Neuronal stem cell (in vitro differentiated cells): Measurements from ENCODE around the gene NAPSA.

Source experiments
- DNase-seq: peaks from one replicate; pipeline ENCODE4 v3.0.0-alpha.2; 2013; ENCODE audit warnings: low spot score
- H2AFZ ChIP-seq: one replicate; pipeline ENCODE4 v1.6.1; 2013; ENCODE audit warnings: mild to moderate bottlenecking, low read length, inconsistent platforms
- H2AK5ac ChIP-seq: 2 replicates; pipeline ENCODE4 v1.6.1; 2013; ENCODE audit warnings: low read depth, mild to moderate bottlenecking, inconsistent platforms, low read length, moderate library complexity, mixed read lengths
- H2BK120ac ChIP-seq: 2 replicates; pipeline ENCODE4 v1.6.1; 2013; ENCODE audit warnings: low read depth, mild to moderate bottlenecking, inconsistent platforms, low read length, moderate library complexity, mixed read lengths
- H2BK12ac ChIP-seq: one replicate; pipeline ENCODE4 v1.6.1; 2013; ENCODE audit warnings: low read length, inconsistent platforms
- H2BK15ac ChIP-seq: 2 replicates; pipeline ENCODE4 v1.6.1; 2013; ENCODE audit warnings: mild to moderate bottlenecking, low read length, inconsistent platforms, mixed read lengths
- H2BK5ac ChIP-seq: one replicate; pipeline ENCODE4 v1.6.1; 2013; ENCODE audit warnings: inconsistent platforms, mild to moderate bottlenecking, low read length, moderate library complexity
- H3K14ac ChIP-seq: one replicate; pipeline ENCODE4 v1.6.1; 2013; ENCODE audit warnings: low read length, inconsistent platforms
- H3K18ac ChIP-seq: 2 replicates; pipeline ENCODE4 v1.6.1; 2013; ENCODE audit warnings: low read length, inconsistent platforms
- H3K23ac ChIP-seq: 2 replicates; pipeline ENCODE4 v1.6.1; 2013; ENCODE audit warnings: low read depth, mild to moderate bottlenecking, mixed read lengths, low read length, inconsistent platforms; ENCODE audit not compliant: poor library complexity
- H3K27ac ChIP-seq: replicated peaks from 3 replicates; pipeline ENCODE4 v1.5.1; 2013; ENCODE audit warnings: low read length, inconsistent platforms
- H3K27me3 ChIP-seq, 3 experiments: 2 replicates each; pipeline ENCODE4 v1.6.1; 2013; ENCODE audit warnings: low read length in 3 of 3, mild to moderate bottlenecking in 2 of 3, inconsistent platforms in 1 of 3, low read depth in 1 of 3, mixed read lengths in 1 of 3, moderate library complexity in 1 of 3; ENCODE audit not compliant: control insufficient read depth in 3 of 3, insufficient read depth in 3 of 3
- H3K36me3 ChIP-seq, 2 donors: replicated peaks in 1 of 2; 2 replicates each; pipeline ENCODE4 v1.6.1; 2013; ENCODE audit warnings: low read length in 2 of 2; ENCODE audit not compliant: control insufficient read depth in 2 of 2, insufficient read depth in 2 of 2
- H3K4ac ChIP-seq: 2 replicates; pipeline ENCODE4 v1.6.1; 2013; ENCODE audit warnings: inconsistent platforms, mild to moderate bottlenecking, low read length, moderate library complexity
- H3K4me1 ChIP-seq, 2 donors: 1 replicate in 1 of 2; 2 replicates in 1 of 2; pipeline ENCODE4 v1.6.1; 2013; ENCODE audit warnings: low read length in 2 of 2, low read depth in 1 of 2; ENCODE audit not compliant: control insufficient read depth in 2 of 2, insufficient read depth in 1 of 2
- H3K4me2 ChIP-seq: one replicate; pipeline ENCODE4 v1.6.1; 2013; ENCODE audit warnings: mild to moderate bottlenecking, low read length, inconsistent platforms; ENCODE audit not compliant: insufficient read depth, poor library complexity, severe bottlenecking
- H3K4me3 ChIP-seq, 2 donors: 2 replicates each; pipeline ENCODE4 v1.5.1; 2013; ENCODE audit warnings: low read length in 2 of 2, mild to moderate bottlenecking in 2 of 2, inconsistent platforms in 1 of 2, moderate library complexity in 1 of 2
- H3K79me1 ChIP-seq: one replicate; pipeline ENCODE4 v1.6.1; 2013; ENCODE audit warnings: low read depth, mild to moderate bottlenecking, inconsistent platforms, low read length, moderate library complexity
- H3K9ac ChIP-seq: one replicate; pipeline ENCODE4 v1.6.1; 2013; ENCODE audit warnings: mild to moderate bottlenecking, low read depth, low read length, inconsistent platforms; ENCODE audit not compliant: poor library complexity
- H3K9me3 ChIP-seq, 2 donors: replicated peaks in 1 of 2; 2 replicates each; pipeline versions ENCODE3 to v1.6.1; 2013; ENCODE audit warnings: low read length in 2 of 2, mild to moderate bottlenecking in 2 of 2, inconsistent platforms in 1 of 2, low read depth in 1 of 2, mixed read lengths in 1 of 2, moderate library complexity in 1 of 2; ENCODE audit not compliant: control insufficient read depth in 2 of 2, insufficient read depth in 1 of 2
- H4K8ac ChIP-seq: one replicate; pipeline ENCODE4 v1.6.1; 2013; ENCODE audit warnings: low read depth, mild to moderate bottlenecking, inconsistent platforms, low read length, moderate library complexity
- H4K91ac ChIP-seq: one replicate; pipeline ENCODE4 v1.6.1; 2013; ENCODE audit warnings: low read length, low read depth, mild to moderate bottlenecking, inconsistent platforms; ENCODE audit not compliant: poor library complexity
- WGBS, 2 donors: extraction: QIAGEN DNeasy Blood & Tissue Kit; methylation state at CpG; one replicate each; pipeline ENCODE4 v1.1.7; 2013; ENCODE audit warnings: missing lambda C conversion rate in 2 of 2, mixed read lengths in 1 of 2; ENCODE audit not compliant: insufficient read length in 2 of 2, insufficient replicate concordance in 1 of 2; ENCODE audit errors: extremely low coverage in 2 of 2; 5-methylcytosine and 5-hydroxymethylcytosine counted together

Gene NAPSA

DNA sequence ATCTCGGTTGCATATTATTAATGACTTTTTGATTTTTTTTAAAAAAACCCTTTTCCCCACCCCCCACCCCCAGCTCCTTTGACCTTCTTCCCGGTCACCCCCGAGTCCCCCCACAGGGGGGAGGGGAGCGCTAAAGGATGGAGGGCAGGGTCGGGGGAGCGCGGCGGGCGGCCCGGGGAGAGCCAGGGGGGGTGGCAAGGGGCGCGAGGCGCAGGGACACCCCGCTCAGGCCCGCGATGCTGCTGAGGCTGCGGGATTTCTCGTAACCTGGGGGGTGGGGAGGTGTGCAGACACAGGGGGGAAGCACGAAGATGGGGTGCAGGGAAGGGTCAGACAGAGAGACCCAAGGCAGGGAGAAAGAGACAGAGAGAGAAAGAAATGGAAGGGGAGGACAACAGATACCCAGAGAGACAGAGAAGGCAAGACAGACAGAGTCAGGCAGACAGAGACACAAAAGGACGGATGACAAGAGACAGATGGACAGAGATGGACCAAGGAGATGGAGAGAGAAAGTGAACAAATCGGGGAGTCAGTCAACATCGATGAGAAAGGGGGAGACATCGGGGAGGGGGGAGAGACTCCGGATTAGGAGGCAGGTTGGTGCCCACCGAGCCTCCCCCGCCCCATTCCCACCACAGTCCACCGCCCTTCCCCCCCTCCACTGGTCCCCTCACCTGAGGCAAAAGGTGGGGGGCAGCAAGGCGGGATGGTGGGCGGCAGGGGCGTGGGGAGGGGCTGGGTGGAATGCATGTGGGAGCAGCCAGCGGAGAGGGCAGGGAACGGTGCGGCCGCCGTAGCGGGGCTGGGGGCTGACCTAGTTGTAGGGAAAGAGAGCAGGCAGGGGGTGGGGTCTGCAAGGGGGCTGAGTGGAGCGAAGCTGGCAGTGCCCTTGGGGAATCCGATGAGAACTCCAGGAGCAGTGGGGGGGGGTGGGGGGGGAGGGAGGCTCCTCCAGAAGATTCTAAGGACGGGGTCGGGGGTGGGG lies 50.4 kb downstream of the NAPSA start:
- Histone ChIP-seq H3K9me3 (no peaks in the 10 kb centered on the region), H3K4me2 (peak overlapping the region; percentile 93), H3K23ac (no peak overlapping the region), H2BK12ac (no peak overlapping the region), H2AFZ (no peak overlapping the region), H3K36me3 (no peaks in the 10 kb centered on the region), H2AK5ac (peak overlapping the region; percentile 70), H3K79me1 (no peaks in the 10 kb centered on the region), H2BK120ac (no peak overlapping the region), H3K9ac (peak overlapping the region; percentile 66), H2BK5ac (peak overlapping the region; percentile 35), H3K4me3 (peak overlapping the region; percentile 7 to 56), H2BK15ac (peak overlapping the region; percentile 49), H3K27ac (peak overlapping the region; percentile 73), H3K4ac (no peak overlapping the region), H4K8ac (no peak overlapping the region), H3K27me3 (peaks cover 3 to 44% (median 25%) of the 10 kb centered on the region in 3 experiments), H3K18ac (peak overlapping the region; percentile 92), H4K91ac (no peak overlapping the region), H3K14ac (no peak overlapping the region), H3K4me1 (peaks cover 5 to 17% of the 10 kb centered on the region in 2 donors)
- no peak for DNase-seq
- WGBS, 2 donors = no CpG with 5 or more reads among the region's 40 CpGs

GRCh38 chr19:50313812-50314536 lies 51.5 kb downstream of the NAPSA start:
- Histone ChIP-seq H3K4ac (no peak overlapping the region), H2BK15ac (peak overlapping the region; percentile 49), H4K91ac (no peak overlapping the region), H3K14ac (no peak overlapping the region), H3K9me3 (no peaks in the 10 kb centered on the region), H3K9ac (no peak overlapping the region), H2AK5ac (peak overlapping the region; percentile 81), H3K79me1 (no peaks in the 10 kb centered on the region), H3K18ac (peak overlapping the region; percentile 2), H2BK120ac (no peak overlapping the region), H3K27me3 (peaks cover 3 to 54% (median 25%) of the 10 kb centered on the region in 3 experiments), H3K4me1 (peaks cover 5 to 17% of the 10 kb centered on the region in 2 donors), H3K27ac (no peak overlapping the region), H3K36me3 (no peaks in the 10 kb centered on the region), H2BK5ac (no peak overlapping the region), H2BK12ac (no peak overlapping the region), H4K8ac (no peak overlapping the region), H3K4me2 (peak overlapping the region; percentile 71), H3K23ac (no peak overlapping the region), H3K4me3 (no peak overlapping the region), H2AFZ (no peak overlapping the region)
- no peak for DNase-seq
- WGBS, 2 donors = no CpG with 5 or more reads among the region's 20 CpGs

DNA sequence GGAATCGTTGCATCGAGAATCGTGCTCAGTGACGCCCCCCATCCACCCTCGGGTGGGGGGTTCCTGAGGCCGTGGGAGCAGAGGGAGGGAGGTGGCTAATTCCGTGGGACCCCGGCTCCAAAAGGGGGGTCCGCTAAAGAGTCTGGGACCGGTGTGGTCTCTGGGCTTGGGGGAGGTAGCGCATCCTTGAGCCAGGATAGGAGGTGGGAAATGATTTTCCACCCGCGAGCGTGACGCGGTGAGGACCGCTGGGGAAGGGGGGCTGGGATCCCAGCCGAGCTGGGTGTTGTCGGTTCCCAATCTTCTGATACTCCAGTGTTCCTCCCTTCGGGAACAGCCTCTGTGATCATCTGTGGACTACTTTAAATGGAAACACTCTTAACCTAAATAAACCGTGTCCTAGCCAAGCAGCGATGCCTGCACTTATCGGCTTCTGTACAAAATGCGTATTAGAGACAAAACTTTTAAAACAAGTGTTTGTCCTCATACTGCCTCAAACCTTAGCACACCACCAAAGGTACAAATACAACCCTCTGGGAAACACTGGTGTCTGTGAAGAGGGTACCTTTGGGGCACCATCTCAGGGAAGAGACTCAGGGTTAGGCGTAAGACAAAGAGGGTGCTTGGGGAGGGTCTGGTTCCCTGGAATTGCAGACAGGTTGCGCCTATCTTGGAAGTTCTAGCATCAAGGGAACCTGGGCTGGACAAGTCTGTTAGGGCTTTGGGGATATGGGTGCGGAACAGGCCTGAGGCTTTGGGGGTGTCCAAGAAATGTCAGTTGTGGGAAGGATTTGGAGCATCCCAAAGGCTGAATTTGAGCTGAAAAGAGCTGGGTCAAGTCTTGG lies 52.2 kb downstream of the NAPSA start:
- Histone ChIP-seq H2BK120ac (no peak overlapping the region), H2AFZ (no peak overlapping the region), H3K79me1 (no peaks in the 10 kb centered on the region), H3K27me3 (peaks cover 3 to 61% (median 25%) of the 10 kb centered on the region in 3 experiments), H3K4me1 (peaks cover 5 to 17% of the 10 kb centered on the region in 2 donors), H3K18ac (peak overlapping the region; percentile 84), H4K91ac (no peak overlapping the region), H3K36me3 (no peaks in the 10 kb centered on the region), H2BK15ac (no peak overlapping the region), H3K27ac (no peak overlapping the region), H3K4ac (no peak overlapping the region), H3K9me3 (no peaks in the 10 kb centered on the region), H3K23ac (peak overlapping the region; percentile 35), H3K4me2 (no peak overlapping the region), H2BK12ac (no peak overlapping the region), H2BK5ac (no peak overlapping the region), H3K14ac (no peak overlapping the region), H3K4me3 (peak overlapping the region in 1 of 2 donors; percentile 7), H4K8ac (no peak overlapping the region), H2AK5ac (peak overlapping the region; percentile 81), H3K9ac (no peak overlapping the region)
- DNase-seq = no peak
- WGBS, 2 donors = no CpG with 5 or more reads among the region's 27 CpGs
